Heart left ventricle (tissue), 16 donors: ENCODE data around the gene PLA2R1. TPM values are rescaled to one million over a fixed set of nuclear protein-coding genes. Genes with fewer than 3 reads are reported as not detected.
A peak's percentile ranks its signal among the peaks of the same experiment; 100 is the strongest.

Experiments used
- ATAC-seq, 4 donors: fragments of 200-7000 bp; cut with Tn5 transposase; one replicate each; pipeline ENCODE4 v1.9.1; 2020 to 2022; ENCODE audit warnings: moderate library complexity in 4 of 4, mild to moderate bottlenecking in 3 of 4, moderate number of reproducible peaks in 1 of 4
- DNase-seq, 5 donors: peaks; one replicate each; pipeline ENCODE4 v3.0.0-alpha.2; 2020
- H3K27ac ChIP-seq, 12 donors: fragments of 200-600 bp; sonication (generic) in 4 of 12; one replicate each; pipeline versions ENCODE4 v1.5.0 to v1.8.0; 2016 to 2022; ENCODE audit warnings: mild to moderate bottlenecking in 2 of 12
- H3K27me3 ChIP-seq, 9 donors: fragments of 200-600 bp; sonication (generic) in 2 of 9; one replicate each; pipeline versions ENCODE4 v1.5.1 to v1.8.0; 2016 to 2022; ENCODE audit warnings: mild to moderate bottlenecking in 3 of 9
- H3K36me3 ChIP-seq, 9 donors: fragments of 200-600 bp; sonication (generic) in 2 of 9; one replicate each; pipeline versions ENCODE4 v1.5.0 to v1.8.0; 2018 to 2022; ENCODE audit warnings: mild to moderate bottlenecking in 2 of 9
- H3K4me1 ChIP-seq, 12 donors: fragments of 200-600 bp; sonication (generic) in 4 of 12; one replicate each; pipeline versions ENCODE4 v1.5.0 to v1.8.0; 2016 to 2022; ENCODE audit warnings: mild to moderate bottlenecking in 3 of 12
- H3K4me3 ChIP-seq, 12 donors: fragments of 200-600 bp; sonication (generic) in 4 of 12; one replicate each; pipeline versions ENCODE4 v1.5.0 to v1.8.0; 2017 to 2022; ENCODE audit warnings: mild to moderate bottlenecking in 9 of 12, moderate library complexity in 4 of 12
- H3K9me3 ChIP-seq, 12 donors: fragments of 200-600 bp; sonication (generic) in 4 of 12; one replicate each; pipeline versions ENCODE4 v1.5.0 to v1.8.0; 2016 to 2022; ENCODE audit warnings: mild to moderate bottlenecking in 1 of 12
- CTCF ChIP-seq, 12 donors: fragments of 200-600 bp; sonication (generic) in 4 of 12; IDR thresholded peaks; one replicate each; pipeline versions ENCODE4 v1.5.0 to v1.8.0; 2018 to 2022; ENCODE audit warnings: antibody characterized with exemption in 12 of 12, mild to moderate bottlenecking in 5 of 12
- POLR2A ChIP-seq, 2 donors: fragments of 450-650 bp; IDR thresholded peaks; one replicate each; pipeline ENCODE4 v1.6.1; 2017; ENCODE audit warnings: antibody characterized with exemption in 2 of 2, mild to moderate bottlenecking in 2 of 2, moderate library complexity in 2 of 2
- WGBS, 4 donors: extraction: QIAGEN DNeasy Blood & Tissue Kit in 2 of 4; methylation state at CpG; one replicate each; pipeline versions ENCODE4 v1.1.5 to v1.1.7; 2013 to 2018; 5-methylcytosine and 5-hydroxymethylcytosine counted together
- intact Hi-C, 10 donors: fragments of 100-400 bp; cut with DNase I; formaldehyde crosslinking; loops; one replicate each; pipeline versions ENCODE4 v1.11.1 to v1.14.2; 2022
- polyA plus RNA-seq, 2 donors: library from polyadenylated mRNA; stranded (reverse); fragments of 200-250 nt; gene quantifications; one replicate each; pipeline ENCODE4 v1.2.3, GENCODE V29; 2013
- total RNA-seq, 9 donors: library from RNA; depleted of rRNA in 2 of 9; stranded (reverse); fragments of >200 nt in 2 of 9; fragmentation: NEBNext Ultra II Directional in 3 of 9; extraction: Animal tissue kit (Norgen Biotek cat#: 25700) in 3 of 9; gene quantifications; one replicate each; pipeline versions ENCODE4 v1.1.0 to v1.2.4, GENCODE V29; 2016 to 2023
- donor health status: ischemic (EF 13 %, LVEDD 7.1; RV severe dilation, severe dysfunction).
- donor health status: healthy with polysubstance abuse.
- donor health status: DM: no; HTN: yes; CAD: no.
- donor health status: DM: no; HTN: no; CAD: no.
- donor health status: ischemic (EF 25% LVEDD 6.9; RV normal size, moderate dysfunction).
- donor health status: ischemic (EF 25% LVEDD 5.7; RV mildly dilated, moderate dysfunction).
- donor health status: healthy.
- donor health status: DM: yes; HTN: yes; CAD: no.
- donor health status: ischemic (EF 35%, LVEDD 5.7; RV mildly dilated, moderate dysfunction).
- donor health status: nonischemic (EF 11% LVEDD 7.7; RV severe dilation, severe dysfunction).
- donor health status: DM: yes; HTN: yes; CAD: no.
- donor health status: PGD.
- donor health status: ischemic (EF 29% LVEDD 5.4; RV normal size, mild dysfunction).
- donor health status: nonischemic (EF 23%, LVEDD 6.1; RV moderate dilation, normal function).

The PLA2R1 gene
- total and polyA plus RNA-seq, 11 donors, result 0.36 to 4.7 (median 2.1) TPM

GRCh38 chr2:160061533-160061932 lies 882 bp downstream of the PLA2R1 start:
- Histone ChIP-seq H3K27me3 (peaks cover 0 to 26% (median 0%) of the 10 kb centered on the region in 9 donors), H3K36me3 (no peaks in the 10 kb centered on the region), H3K4me3 (peak overlapping the region; percentile 44 to 95 (median 68)), H3K4me1 (peaks cover 0 to 34% (median 8%) of the 10 kb centered on the region in 12 donors), H3K27ac (peak overlapping the region in 2 of 12 donors; percentile 55 to 61), H3K9me3 (no peaks in the 10 kb centered on the region)
- no peak for ATAC-seq
- no peak for TF ChIP-seq CTCF (IDR thresholded peaks at IDR 0.05)
- TF ChIP-seq POLR2A (IDR thresholded peaks at IDR 0.05), result no peak
- DNase-seq, result no peak
- 76 to 79% (median 78%) methylated on average over 18 of the region's 18 CpGs for WGBS, 4 donors
- intact Hi-C loops, result no loop called here

DNA sequence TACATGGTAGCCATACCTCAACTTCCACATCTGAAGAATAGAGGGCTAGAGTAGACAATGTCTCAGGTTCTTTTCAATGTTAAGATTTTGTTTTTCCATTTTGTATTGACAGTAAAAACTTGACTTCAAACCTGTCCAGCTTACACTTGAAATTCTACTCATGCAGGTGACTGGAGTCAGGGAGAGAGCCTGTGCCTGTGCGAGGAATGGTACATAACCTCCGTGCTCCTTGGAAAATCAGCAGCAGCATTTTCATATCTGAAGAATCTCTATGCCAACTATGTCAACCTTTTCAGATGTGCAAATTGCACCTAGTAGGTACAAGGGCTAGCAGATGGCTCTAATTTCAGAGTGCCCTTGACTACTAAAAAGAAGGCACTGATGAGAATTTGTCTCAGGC lies 2.1 kb downstream of the PLA2R1 start:
- Histone ChIP-seq H3K27ac (no peak overlapping the region), H3K9me3 (no peaks in the 10 kb centered on the region), H3K4me1 (peaks cover 0 to 34% (median 8%) of the 10 kb centered on the region in 12 donors), H3K27me3 (peaks cover 0 to 26% (median 0%) of the 10 kb centered on the region in 9 donors), H3K36me3 (no peaks in the 10 kb centered on the region), H3K4me3 (no peak overlapping the region)
- TF ChIP-seq CTCF (IDR thresholded peaks at IDR 0.05) (no peak), POLR2A (IDR thresholded peaks at IDR 0.05) (no peak)
- no peak for DNase-seq
- intact Hi-C loops, result no loop called here
- no peak for ATAC-seq
- 95 to 96% (median 96%) methylated on average over 2 of the region's 2 CpGs for WGBS, 4 donors

- Histone ChIP-seq H3K27me3 (peaks cover 0 to 17% (median 0%) of the 10 kb centered on the region in 9 donors), H3K27ac (no peak overlapping the region), H3K4me3 (no peak overlapping the region), H3K4me1 (peaks cover 0 to 12% (median 0%) of the 10 kb centered on the region in 12 donors), H3K36me3 (no peaks in the 10 kb centered on the region), H3K9me3 (no peaks in the 10 kb centered on the region)
- intact Hi-C loops, result no loop called here
- TF ChIP-seq CTCF (IDR thresholded peaks at IDR 0.05) (no peak), POLR2A (IDR thresholded peaks at IDR 0.05) (no peak)
- DNase-seq (no peak), ATAC-seq (no peak)
- 58 to 81% (median 70%) methylated on average over 2 of the region's 2 CpGs for WGBS, 4 donors
Observed at GRCh38 chr2:160057356-160057755, 5.1 kb downstream of the PLA2R1 start.

GRCh38 chr2:160055726-160056108 lies 6.7 kb downstream of the PLA2R1 start:
- no peak overlapping the region for H3K4me3 ChIP-seq
- TF ChIP-seq POLR2A (IDR thresholded peaks at IDR 0.05), result no peak
- 88 to 90% (median 89%) methylated on average over 7 of the region's 7 CpGs for WGBS, 4 donors
- intact Hi-C loops, result no loop called here
- ATAC-seq (no peak), DNase-seq (no peak)
- H3K4me1 ChIP-seq, result peaks cover 0 to 16% (median 4%) of the 10 kb centered on the region in 12 donors
- peaks cover 0 to 2% (median 0%) of the 10 kb centered on the region in 9 donors for H3K27me3 ChIP-seq
- no peaks in the 10 kb centered on the region for H3K36me3 ChIP-seq
- H3K27ac ChIP-seq, result no peak overlapping the region
- H3K9me3 ChIP-seq, result no peaks in the 10 kb centered on the region
